SK-N-SH treated with all-trans-retinoic acid at 6 μM for 48 hours (cell line): ENCODE results near the gene SUMO3.

Experiments
- ARNTL ChIP-seq: fragments of 450-650 bp; formaldehyde crosslinking; IDR thresholded peaks from 2 replicates; pipeline ENCODE4 v1.5.0; 2020; ENCODE audit warnings: low read depth, mild to moderate bottlenecking, moderate library complexity, borderline replicate concordance
- CREB5 ChIP-seq: fragments of 250-450 bp; sonication (Bioruptor Pico); IDR thresholded peaks from 2 replicates; pipeline ENCODE4 v1.5.1; 2020; ENCODE audit warnings: low read depth, mild to moderate bottlenecking, moderate library complexity
- CSDC2 ChIP-seq: fragments of 250-450 bp; sonication (Bioruptor Pico); IDR thresholded peaks from 2 replicates; pipeline ENCODE4 v1.5.0; 2020; ENCODE audit warnings: mild to moderate bottlenecking, moderate library complexity
- CSRNP3 ChIP-seq: fragments of 250-450 bp; sonication (Bioruptor Pico); IDR thresholded peaks from 2 replicates; pipeline ENCODE4 v1.5.1; 2021; ENCODE audit warnings: mild to moderate bottlenecking, moderate library complexity
- GLIS3 ChIP-seq: fragments of 250-450 bp; sonication (Bioruptor Pico); IDR thresholded peaks from 2 replicates; pipeline ENCODE4 v1.5.0; 2020; ENCODE audit warnings: mild to moderate bottlenecking, moderate library complexity
- PATZ1 ChIP-seq: fragments of 250-450 bp; sonication (Bioruptor Pico); IDR thresholded peaks from 2 replicates; pipeline ENCODE4 v1.8.0; 2020; ENCODE audit warnings: mild to moderate bottlenecking, moderate library complexity, borderline replicate concordance
- TCF4 ChIP-seq: fragments of 250-450 bp; sonication (Bioruptor Pico); IDR thresholded peaks from 2 replicates; pipeline ENCODE4 v1.8.0; 2021; ENCODE audit warnings: mild to moderate bottlenecking, moderate library complexity, borderline replicate concordance
- ZFP3 ChIP-seq: fragments of 250-450 bp; sonication (Bioruptor Pico); IDR thresholded peaks from 2 replicates; pipeline ENCODE4 v1.5.0; 2020; ENCODE audit warnings: mild to moderate bottlenecking, moderate library complexity
- ZFP30 ChIP-seq: fragments of 450-650 bp; formaldehyde crosslinking; IDR thresholded peaks from 2 replicates; pipeline ENCODE4 v1.5.0; 2022; ENCODE audit warnings: mild to moderate bottlenecking, moderate library complexity

- TF ChIP-seq ZFP30 (CRISPR knock-in tag) (no peak), CREB5 (CRISPR knock-in tag) (no peak), PATZ1 (CRISPR knock-in tag) (no peak), GLIS3 (CRISPR knock-in tag) (no peak), TCF4 (CRISPR knock-in tag) (no peak), CSRNP3 (CRISPR knock-in tag) (no peak), ZFP3 (CRISPR knock-in tag) (no peak), CSDC2 (CRISPR knock-in tag) (no peak), ARNTL (CRISPR knock-in tag) (no peak)
Measured at GRCh38 chr21:44854391-44854663, 36.5 kb upstream of the SUMO3 start.
